Stomach (tissue), 4 donors: Measurements from ENCODE around the gene BCL2A1.

Source experiments
- CTCF ChIP-seq, 7 experiments: fragments of 450-650 bp in 4 of 7; fragments of 200-600 bp in 3 of 7; sonication (generic) in 3 of 7; IDR thresholded peaks; one replicate each; pipeline ENCODE4 v1.5.1; 2016 to 2019; ENCODE audit warnings: antibody characterized with exemption in 7 of 7, control low read depth in 2 of 7, mild to moderate bottlenecking in 1 of 7
- EP300 ChIP-seq: sonication (generic); formaldehyde crosslinking; IDR thresholded peaks from one replicate; pipeline ENCODE4 v1.6.1; 2017; ENCODE audit warnings: antibody characterized with exemption

GRCh38 chr15:79972863-79973262, 1.9 kb upstream of the BCL2A1 start:
- no peak for TF ChIP-seq CTCF (IDR thresholded peaks at IDR 0.05)
- TF ChIP-seq EP300 = no peak
